Measurements from ENCODE around the gene TUBGCP6. TPM values are rescaled to one million over a fixed set of nuclear protein-coding genes. Genes with fewer than 3 reads are reported as not detected.

Gene TUBGCP6
- total RNA-seq, 1 donor from 2014 or later: 26.3 TPM

DNA sequence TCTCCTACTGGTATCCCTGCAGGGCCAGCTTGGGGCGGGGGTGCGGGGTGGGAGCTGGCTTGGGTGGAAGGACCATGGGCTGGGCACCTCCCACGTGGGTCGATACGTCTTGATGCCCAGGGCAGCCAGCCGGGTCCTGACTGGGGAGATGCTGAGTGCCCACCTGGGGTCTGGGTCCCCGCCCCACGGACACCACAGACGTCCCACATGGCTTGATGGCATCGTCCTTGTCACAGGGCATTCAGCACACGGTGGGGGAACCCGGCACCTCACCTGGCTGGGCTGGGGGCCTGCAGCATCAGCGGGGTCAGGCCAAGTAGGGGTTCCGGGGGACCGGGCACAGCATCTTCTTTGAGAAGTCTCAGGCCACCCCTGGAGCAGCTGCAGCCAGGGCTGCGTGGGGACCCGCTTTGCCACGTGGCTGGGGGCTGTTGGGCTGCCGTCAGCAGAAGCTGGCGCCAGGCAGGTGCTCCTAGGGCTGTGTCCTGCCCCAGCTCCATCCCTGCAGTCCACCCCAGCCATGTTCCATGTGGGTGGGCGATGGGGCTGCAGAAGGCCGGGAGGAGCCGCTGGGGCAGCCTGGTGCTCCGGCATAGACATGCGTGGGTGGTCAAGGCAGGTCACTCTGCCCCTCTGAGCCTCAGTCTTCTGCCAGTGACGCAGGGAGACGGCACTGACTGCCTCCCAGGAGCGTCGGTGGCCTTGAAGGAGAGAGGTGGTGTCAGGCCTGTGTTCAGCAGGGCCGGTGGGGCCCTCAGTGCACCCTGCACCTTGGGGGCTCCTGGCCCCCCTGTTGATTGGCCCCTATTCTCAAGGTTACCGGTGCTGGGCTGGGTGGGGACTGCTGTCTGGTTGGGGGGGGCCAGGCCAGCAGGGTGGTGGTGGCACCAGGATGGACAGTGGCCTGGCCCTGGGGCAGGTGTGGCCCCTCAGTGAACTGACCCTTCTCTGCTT, 35.6 kb downstream of the TUBGCP6 start:
- Mint-ChIP-seq H3K9me3 (ENCODE audit: unreplicated experiment) (no peaks in the 10 kb centered on the region), H3K36me3 (ENCODE audit: low read depth, unreplicated experiment) (peaks cover 18% of the 10 kb centered on the region), H3K4me3 (ENCODE audit: unreplicated experiment) (peak overlapping the region; percentile 27), H3K27me3 (ENCODE audit: low read depth, unreplicated experiment) (no peaks in the 10 kb centered on the region), H3K4me1 (ENCODE audit: low read depth, unreplicated experiment) (no peaks in the 10 kb centered on the region), H3K27ac (ENCODE audit: unreplicated experiment) (no peak overlapping the region)
- H3K27me3 ChIP-seq (ENCODE audit: insufficient read depth, low read length): no peaks in the 10 kb centered on the region
- no peaks in the 10 kb centered on the region for H3K4me1 ChIP-seq (ENCODE audit: insufficient read depth, low read length)
- H3K9ac ChIP-seq (ENCODE audit: low read length): no peak overlapping the region
- H3K4me3 ChIP-seq (ENCODE audit: insufficient read depth, low read depth, low read length): no peak overlapping the region
- DNase-seq (ENCODE audit: low read depth) (no peak), FAIRE-seq (no peak)
- H2AFZ ChIP-seq (ENCODE audit: low read depth, low read length): no peak overlapping the region
- H4K20me1 ChIP-seq (ENCODE audit: insufficient read depth, low read length): peaks cover 77% of the 10 kb centered on the region
- H3K27ac ChIP-seq (ENCODE audit: low read depth, low read length): no peak overlapping the region
- H3K9me3 ChIP-seq (ENCODE audit: insufficient read depth, low read depth, low read length): no peaks in the 10 kb centered on the region
- H3K4me2 ChIP-seq (ENCODE audit: low read length): no peak overlapping the region
- TF ChIP-seq, protein P1, sequence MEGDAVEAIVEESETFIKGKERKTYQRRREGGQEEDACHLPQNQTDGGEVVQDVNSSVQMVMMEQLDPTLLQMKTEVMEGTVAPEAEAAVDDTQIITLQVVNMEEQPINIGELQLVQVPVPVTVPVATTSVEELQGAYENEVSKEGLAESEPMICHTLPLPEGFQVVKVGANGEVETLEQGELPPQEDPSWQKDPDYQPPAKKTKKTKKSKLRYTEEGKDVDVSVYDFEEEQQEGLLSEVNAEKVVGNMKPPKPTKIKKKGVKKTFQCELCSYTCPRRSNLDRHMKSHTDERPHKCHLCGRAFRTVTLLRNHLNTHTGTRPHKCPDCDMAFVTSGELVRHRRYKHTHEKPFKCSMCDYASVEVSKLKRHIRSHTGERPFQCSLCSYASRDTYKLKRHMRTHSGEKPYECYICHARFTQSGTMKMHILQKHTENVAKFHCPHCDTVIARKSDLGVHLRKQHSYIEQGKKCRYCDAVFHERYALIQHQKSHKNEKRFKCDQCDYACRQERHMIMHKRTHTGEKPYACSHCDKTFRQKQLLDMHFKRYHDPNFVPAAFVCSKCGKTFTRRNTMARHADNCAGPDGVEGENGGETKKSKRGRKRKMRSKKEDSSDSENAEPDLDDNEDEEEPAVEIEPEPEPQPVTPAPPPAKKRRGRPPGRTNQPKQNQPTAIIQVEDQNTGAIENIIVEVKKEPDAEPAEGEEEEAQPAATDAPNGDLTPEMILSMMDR (IDR thresholded peaks at IDR 0.05; ENCODE audit: insufficient read depth, low read depth, low read length): no peak
- TF ChIP-seq EZH2 (IDR thresholded peaks at IDR 0.05; ENCODE audit: insufficient read depth, low read length): no peak
- H3K36me3 ChIP-seq (ENCODE audit: insufficient read depth, low read length): peaks cover 18% of the 10 kb centered on the region
- peaks cover 52% of the 10 kb centered on the region for H3K79me2 ChIP-seq (ENCODE audit: insufficient read depth, low read length)

- TF ChIP-seq, protein P1 (IDR thresholded peaks at IDR 0.05; ENCODE audit: insufficient read depth, low read depth, low read length): no peak
- no peak for TF ChIP-seq EZH2 (IDR thresholded peaks at IDR 0.05; ENCODE audit: insufficient read depth, low read length)
- no peak overlapping the region for H3K27ac Mint-ChIP-seq (ENCODE audit: unreplicated experiment)
- Histone ChIP-seq H3K4me1 (ENCODE audit: insufficient read depth, low read length) (no peaks in the 10 kb centered on the region), H3K9ac (ENCODE audit: low read length) (no peak overlapping the region), H3K36me3 (ENCODE audit: insufficient read depth, low read length) (peaks cover 21% of the 10 kb centered on the region), H3K4me2 (ENCODE audit: low read length) (no peak overlapping the region), H3K9me3 (ENCODE audit: insufficient read depth, low read depth, low read length) (no peaks in the 10 kb centered on the region), H3K79me2 (ENCODE audit: insufficient read depth, low read length) (peaks cover 53% of the 10 kb centered on the region), H3K27ac (ENCODE audit: low read depth, low read length) (no peak overlapping the region), H4K20me1 (ENCODE audit: insufficient read depth, low read length) (peaks cover 84% of the 10 kb centered on the region), H2AFZ (ENCODE audit: low read depth, low read length) (no peak overlapping the region), H3K4me3 (ENCODE audit: insufficient read depth, low read depth, low read length) (no peak overlapping the region), H3K27me3 (ENCODE audit: insufficient read depth, low read length) (no peaks in the 10 kb centered on the region)
- no peaks in the 10 kb centered on the region for H3K4me1 Mint-ChIP-seq (ENCODE audit: low read depth, unreplicated experiment)
- no peak overlapping the region for H3K4me3 Mint-ChIP-seq (ENCODE audit: unreplicated experiment)
- H3K36me3 Mint-ChIP-seq (ENCODE audit: low read depth, unreplicated experiment): peaks cover 21% of the 10 kb centered on the region
- H3K27me3 Mint-ChIP-seq (ENCODE audit: low read depth, unreplicated experiment): no peaks in the 10 kb centered on the region
- H3K9me3 Mint-ChIP-seq (ENCODE audit: unreplicated experiment): no peaks in the 10 kb centered on the region
- no peak for FAIRE-seq
- no peak for DNase-seq (ENCODE audit: low read depth)
Observed at GRCh38 chr22:50208430-50208938, 36.3 kb downstream of the TUBGCP6 start.
